AG09319 (cell line): ENCODE measurements around the gene EHF.

ENCODE experiments used
- DNase-seq: peaks from one replicate; pipeline ENCODE4 v3.0.0-alpha.2; 2010; ENCODE audit warnings: low read depth; ENCODE audit errors: extremely low read depth
- CTCF ChIP-seq: IDR thresholded peaks from 2 replicates; pipeline ENCODE4 v1.5.1; 2011; ENCODE audit warnings: low read depth, mild to moderate bottlenecking, inconsistent platforms, low read length, moderate library complexity

EHF gene

GRCh38 chr11:34706709-34707461 lies 86.0 kb downstream of the EHF start:
- TF ChIP-seq CTCF: no peak
- no peak for DNase-seq

GRCh38 chr11:34707462-34707840 lies 86.6 kb downstream of the EHF start:
- no peak for DNase-seq
- TF ChIP-seq CTCF: no peak
